Measurements from ENCODE around the gene AGT.

- TF ChIP-seq GATA3 (IDR thresholded peaks at IDR 0.05; ENCODE audit: low read depth, low read length): no peak
- no peak for TF ChIP-seq GATA2 (IDR thresholded peaks at IDR 0.05; ENCODE audit: low read depth, low read length)
Observed at GRCh38 chr1:230711245-230711644, 2.7 kb downstream of the AGT start.
